Measurements from ENCODE around the gene SMURF2.

SMURF2 gene

DNA sequence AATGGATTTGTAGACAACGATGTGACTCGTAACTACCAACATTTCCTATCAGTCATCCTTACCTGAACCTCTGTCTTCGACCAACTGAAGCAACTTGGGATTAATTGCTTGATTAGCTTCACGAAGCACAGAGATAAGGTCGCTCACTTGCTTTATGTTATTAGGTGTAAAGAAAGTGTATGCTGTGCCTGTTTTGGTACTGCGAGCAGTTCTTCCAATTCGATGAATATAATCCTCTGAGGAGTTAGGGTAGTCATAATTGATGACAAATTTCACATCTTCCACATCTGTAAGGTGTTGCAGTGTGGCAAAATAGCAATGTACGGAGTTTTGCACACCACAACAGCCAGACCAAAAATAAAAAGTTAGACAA lies 161.6 kb downstream of the SMURF2 start:
- FAIRE-seq, result no peak

DNA sequence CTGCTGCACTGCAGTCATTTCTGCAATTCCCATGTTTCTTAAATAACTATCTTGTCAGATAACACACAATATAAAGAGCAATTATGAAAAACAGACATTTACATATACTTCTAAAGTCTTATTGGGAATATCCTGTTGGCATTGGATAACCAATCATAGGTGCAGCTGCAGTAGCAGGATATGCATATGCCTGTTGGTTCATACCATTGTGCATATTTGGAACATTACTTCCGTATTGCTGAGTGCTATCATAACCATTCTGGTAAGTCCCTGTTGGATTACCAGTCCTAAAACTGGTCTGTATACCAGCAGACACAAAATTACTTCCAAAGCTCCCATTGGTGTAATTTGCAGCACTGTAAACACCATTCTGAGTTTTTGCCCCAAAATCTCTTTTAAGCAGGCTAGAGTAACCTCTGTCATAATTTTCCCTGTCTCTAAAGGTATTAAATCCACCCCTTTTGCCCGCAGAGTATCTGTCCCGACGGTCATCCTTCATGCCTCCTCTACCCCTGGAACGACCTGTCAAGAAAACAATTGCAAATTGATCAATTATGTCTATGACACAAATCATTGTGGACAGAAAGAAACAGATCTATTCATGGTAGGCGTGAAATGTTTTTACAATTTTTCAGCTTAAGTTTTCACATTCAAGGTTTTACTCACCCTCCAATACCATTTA lies 162.2 kb downstream of the SMURF2 start:
- no peak for FAIRE-seq

DNA sequence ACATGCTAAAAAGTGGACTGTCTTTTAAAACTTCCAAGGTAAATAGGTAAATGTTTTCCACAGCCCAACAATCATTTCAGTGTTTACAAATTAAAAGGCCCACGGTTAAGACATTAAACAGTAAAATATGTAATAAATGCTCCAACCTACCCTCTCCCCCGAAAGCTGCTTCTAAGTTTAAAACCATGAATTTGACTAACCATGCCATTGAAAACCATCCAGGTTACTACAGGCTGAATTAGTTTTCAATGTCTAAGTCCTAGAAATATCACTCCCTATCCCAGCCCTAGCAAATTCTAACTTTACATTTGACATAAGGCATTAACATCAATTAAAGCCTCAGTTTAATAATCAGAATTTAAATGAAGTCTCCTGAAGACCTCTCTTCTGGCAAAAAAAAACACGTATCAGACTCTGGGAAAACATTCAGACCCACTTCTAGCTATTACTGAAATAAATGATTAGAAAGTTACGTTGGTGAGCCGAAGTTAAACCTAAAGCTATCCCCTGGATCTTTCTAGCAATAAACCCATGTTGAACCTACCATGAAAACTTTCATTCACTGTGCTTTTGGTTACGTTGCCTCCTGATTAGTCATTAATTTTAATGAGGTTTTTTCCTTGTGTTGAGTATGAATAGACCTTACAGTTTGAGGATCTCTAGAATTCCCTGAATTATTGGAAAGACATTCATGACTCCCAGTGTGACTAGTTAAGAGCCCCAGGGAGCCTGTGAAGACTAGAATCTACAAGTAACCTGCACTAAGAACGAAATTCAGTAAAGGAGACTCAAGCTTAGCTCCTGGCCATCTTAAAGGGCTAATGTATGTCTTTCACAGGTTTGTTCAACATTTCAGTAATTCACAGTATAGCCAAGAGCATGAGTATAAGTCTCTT lies 163.6 kb downstream of the SMURF2 start:
- peak; percentile 76 for FAIRE-seq

DNA sequence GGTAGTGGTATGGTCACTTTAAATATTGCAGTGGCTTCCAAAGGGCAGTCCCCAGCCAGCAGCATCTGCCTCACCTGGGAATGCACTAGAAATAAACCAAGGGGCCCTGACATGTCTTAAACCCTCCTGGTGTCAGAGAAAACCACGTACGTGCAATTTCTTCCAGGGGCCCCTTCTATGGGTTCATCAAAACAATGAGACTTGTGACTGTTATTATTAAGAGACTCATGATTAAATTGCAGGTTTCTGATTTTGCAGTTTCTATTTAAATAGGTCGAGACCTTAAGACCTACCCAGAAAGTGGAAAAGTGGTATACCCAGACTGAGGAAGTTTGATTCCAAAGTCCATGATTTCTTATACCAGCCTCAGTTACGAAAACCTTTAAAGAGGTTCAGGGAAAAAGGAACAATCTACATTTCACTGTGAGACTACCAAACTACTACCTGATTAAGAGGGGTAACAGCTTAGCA lies 164.5 kb downstream of the SMURF2 start:
- FAIRE-seq, result no peak

DNA sequence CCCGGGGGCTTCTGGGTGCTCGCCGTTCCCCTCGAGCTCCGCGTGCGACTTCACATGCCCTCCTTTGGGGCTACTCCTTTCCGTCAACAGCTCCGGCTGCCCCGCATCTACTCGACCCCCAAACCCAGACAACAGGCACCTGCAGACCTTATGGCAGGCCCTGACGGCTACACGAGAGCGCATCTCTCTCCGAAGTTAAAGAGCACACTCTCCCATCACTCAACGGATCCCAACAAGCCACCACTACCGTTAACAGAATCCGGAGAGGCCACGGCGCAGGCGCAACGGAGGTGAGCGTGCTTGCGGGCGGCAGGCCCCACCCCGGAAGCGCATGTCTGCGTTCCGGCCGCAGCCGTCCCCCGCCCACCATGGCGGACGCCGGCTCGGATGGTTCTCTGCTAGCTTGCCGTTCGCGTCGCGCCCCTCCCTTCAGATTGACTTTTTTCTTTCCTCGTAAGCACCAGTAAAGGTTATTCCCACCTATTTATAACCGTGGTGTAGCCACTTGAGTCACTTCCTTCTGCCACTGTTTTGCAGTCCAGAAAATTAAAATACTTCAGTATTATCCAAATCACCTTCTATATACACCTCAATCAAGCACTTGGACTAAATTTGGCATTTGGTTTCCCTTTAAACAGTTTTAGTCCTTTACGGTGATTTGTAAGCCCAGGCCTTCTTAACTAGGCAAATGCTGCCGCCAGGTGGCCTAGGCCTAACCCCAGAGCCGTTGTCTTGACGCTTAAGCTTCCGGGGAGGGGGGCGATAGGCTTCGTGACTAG lies 165.1 kb downstream of the SMURF2 start, which contains the start of gene POLG2:
Gene POLG2, minus strand, starts transcription at position 269 of the 779 bp plus-strand sequence. Its CDS starts 86 bp downstream, at position 183.
- FAIRE-seq, result peak; percentile 96

DNA sequence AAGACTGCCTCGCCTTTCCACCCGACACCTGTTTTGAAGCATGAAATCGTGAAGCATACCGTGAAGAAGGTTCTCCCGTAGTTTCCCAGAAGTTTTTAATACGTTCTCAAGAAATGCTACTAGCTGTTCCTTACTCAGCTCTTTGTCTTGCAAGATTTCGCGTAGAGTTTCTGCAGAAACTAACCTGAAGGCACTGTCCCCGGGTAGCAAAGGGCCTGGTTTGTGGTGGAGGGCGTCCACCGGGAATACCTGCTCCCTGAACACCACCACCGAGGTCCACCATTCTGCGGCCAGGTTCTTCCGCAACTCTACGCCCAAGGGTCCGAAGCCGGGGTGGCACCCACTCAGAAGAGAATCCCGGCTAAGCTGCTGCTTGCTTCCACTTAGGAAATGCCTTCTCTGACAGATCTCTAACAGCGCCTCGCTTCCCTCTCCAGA lies 165.7 kb downstream of the SMURF2 start:
- FAIRE-seq, result no peak

Data from G401.6 (cell line).